GM12878 (cell line): ENCODE results near the gene CPNE4. TPM values are rescaled to one million over a fixed set of nuclear protein-coding genes. Genes with fewer than 3 reads are reported as not detected.

ENCODE experiments used
- ASH2L ChIP-seq: fragments of 300-600, 200-600 bp; sonication (generic); IDR thresholded peaks from 2 replicates; pipeline ENCODE4 v1.6.1; 2017; ENCODE audit warnings: low read depth, mild to moderate bottlenecking, borderline replicate concordance
- BCL11A ChIP-seq: IDR thresholded peaks from 2 replicates; pipeline ENCODE4 v1.6.1; 2011; ENCODE audit warnings: low read depth, low read length
- CEBPB ChIP-seq, 2 experiments: fragments of 150-350 bp in 1 of 2; IDR thresholded peaks; 2 replicates each; pipeline ENCODE4 v1.6.1; 2012 to 2014; ENCODE audit warnings: low read depth in 2 of 2, low read length in 2 of 2, borderline replicate concordance in 1 of 2, inconsistent platforms in 1 of 2
- CEBPZ ChIP-seq: fragments of 150-350 bp; IDR thresholded peaks from 2 replicates; pipeline ENCODE4 v1.6.1; 2016; ENCODE audit warnings: low read depth, low read length
- CREB1 ChIP-seq: IDR thresholded peaks from 2 replicates; pipeline ENCODE4 v1.6.1; 2012; ENCODE audit warnings: low read depth, mild to moderate bottlenecking, inconsistent platforms
- EP300 ChIP-seq, 2 experiments: fragments of 150-350 bp in 1 of 2; IDR thresholded peaks; 2 replicates each; pipeline ENCODE4 v1.6.1; 2011 to 2012; ENCODE audit warnings: low read depth in 2 of 2, low read length in 2 of 2, borderline replicate concordance in 1 of 2, improper control_type of control experiment in 1 of 2, inconsistent platforms in 1 of 2; ENCODE audit not compliant: control insufficient read depth in 1 of 2
- FOXM1 ChIP-seq: IDR thresholded peaks from 2 replicates; pipeline ENCODE4 v1.6.1; 2012; ENCODE audit warnings: low read depth, mild to moderate bottlenecking, inconsistent platforms, low read length, moderate library complexity
- IRF3 ChIP-seq: fragments of 450-650 bp; IDR thresholded peaks from 2 replicates; pipeline ENCODE4 v1.6.1; 2014; ENCODE audit warnings: mild to moderate bottlenecking
- MTA2 ChIP-seq: fragments of 450-650 bp; IDR thresholded peaks from 2 replicates; pipeline ENCODE4 v1.6.1; 2016; ENCODE audit warnings: low read depth, mild to moderate bottlenecking, moderate library complexity
- PML ChIP-seq: IDR thresholded peaks from 2 replicates; pipeline ENCODE4 v1.6.1; 2012; ENCODE audit warnings: low read length, inconsistent platforms
- RELB ChIP-seq: fragments of 450-650 bp; IDR thresholded peaks from 2 replicates; pipeline ENCODE4 v1.6.1; 2017; ENCODE audit warnings: low read depth, mild to moderate bottlenecking, moderate library complexity
- RFX5 ChIP-seq: IDR thresholded peaks from 2 replicates; pipeline ENCODE4 v1.6.1; 2011; ENCODE audit warnings: low read depth, low read length, improper control_type of control experiment
- TAF1 ChIP-seq: IDR thresholded peaks from 2 replicates; pipeline ENCODE4 v1.6.1; 2011; ENCODE audit warnings: mild to moderate bottlenecking, low read depth, low read length, borderline replicate concordance
- TARDBP ChIP-seq: IDR thresholded peaks from 2 replicates; pipeline ENCODE4 v1.6.1; 2016; ENCODE audit warnings: borderline replicate concordance
- TBL1XR1 ChIP-seq: IDR thresholded peaks from 2 replicates; pipeline ENCODE4 v1.6.1; 2012; ENCODE audit warnings: low read depth, low read length, improper control_type of control experiment
- USF2 ChIP-seq: IDR thresholded peaks from 2 replicates; pipeline ENCODE4 v1.6.1; 2011; ENCODE audit warnings: low read depth, low read length, improper control_type of control experiment, borderline replicate concordance
- YY1 ChIP-seq: IDR thresholded peaks from 2 replicates; pipeline ENCODE4 v1.6.1; 2011; ENCODE audit warnings: low read depth, mild to moderate bottlenecking, low read length
- polyA plus RNA-seq, 11 experiments: library from polyadenylated mRNA; depleted of rRNA in 4 of 11; unstranded in 6 of 11; stranded (reverse) in 5 of 11; fragments of >200 nt; fragmentation: Nextera tagmentation in 4 of 11; fragmentation: Illumina TruSeq in 1 of 11; extraction: Ambion mirVana in 4 of 11; extraction: Trizol in 1 of 11; gene quantifications; 1 replicate in 1 of 11; 2 replicates in 10 of 11; pipeline versions ENCODE4 v1.2.1 to v1.2.3, GENCODE V29; 2011 to 2016; ENCODE audit warnings: inconsistent platforms in 2 of 11, missing spikeins in 2 of 11, low read depth in 1 of 11
- total RNA-seq, 4 experiments: library from RNA; depleted of rRNA in 3 of 4; stranded (reverse); fragments of >200 nt in 3 of 4; fragmentation: Illumina TruSeq in 1 of 4; extraction: Trizol in 1 of 4; gene quantifications; 2 replicates each; pipeline versions ENCODE4 v1.2.1 to v1.2.3, GENCODE V29; 2013 to 2021
- TF ChIP-seq, protein P1 (sequence below): IDR thresholded peaks from 2 replicates; pipeline ENCODE4 v1.6.1; 2012; ENCODE audit warnings: low read depth, low read length, improper control_type of control experiment

CPNE4 gene
- total and polyA plus RNA-seq, 10 of the 15 experiments (the other 5 are each of a cell fraction or from before 2014, with no cell fraction given): 0.17 to 1.9 (median 0.48) TPM; not detected in 1

DNA sequence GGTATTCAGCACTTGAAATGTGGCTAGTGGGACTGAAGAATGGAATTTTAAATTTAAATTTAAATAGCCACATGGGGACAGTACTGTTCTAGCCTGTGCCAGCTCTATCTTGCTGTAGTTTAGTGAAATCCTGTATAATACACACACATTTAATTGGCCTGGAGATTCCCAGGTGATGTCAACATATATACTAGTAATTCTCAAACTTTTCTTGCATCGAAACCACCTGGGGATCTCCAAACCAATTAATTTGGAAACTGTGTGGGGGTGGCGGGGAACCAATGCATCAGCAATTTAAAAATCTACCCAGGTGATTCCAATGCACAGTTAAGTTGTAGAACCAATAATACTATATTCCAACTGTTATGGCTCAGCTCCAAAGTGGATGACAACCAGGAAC lies 303.1 kb downstream of the CPNE4 start (continued):
- no peak for TF ChIP-seq CEBPZ
- peak; percentile 74; the same call in 1 of the 2 replicates for TF ChIP-seq RELB
- TF ChIP-seq TAF1: no peak
- peak; percentile 90; the same call in 1 of the 2 replicates for TF ChIP-seq FOXM1
- no peak for TF ChIP-seq YY1
- peak; percentile 86 for TF ChIP-seq MTA2
- no peak for TF ChIP-seq PML
- no peak for TF ChIP-seq TBL1XR1
- TF ChIP-seq, protein P1, sequence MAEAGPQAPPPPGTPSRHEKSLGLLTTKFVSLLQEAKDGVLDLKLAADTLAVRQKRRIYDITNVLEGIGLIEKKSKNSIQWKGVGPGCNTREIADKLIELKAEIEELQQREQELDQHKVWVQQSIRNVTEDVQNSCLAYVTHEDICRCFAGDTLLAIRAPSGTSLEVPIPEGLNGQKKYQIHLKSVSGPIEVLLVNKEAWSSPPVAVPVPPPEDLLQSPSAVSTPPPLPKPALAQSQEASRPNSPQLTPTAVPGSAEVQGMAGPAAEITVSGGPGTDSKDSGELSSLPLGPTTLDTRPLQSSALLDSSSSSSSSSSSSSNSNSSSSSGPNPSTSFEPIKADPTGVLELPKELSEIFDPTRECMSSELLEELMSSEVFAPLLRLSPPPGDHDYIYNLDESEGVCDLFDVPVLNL: no peak
- 0 out of 4 replicates have a peak, but pooled peaks of 1 of the 2 experiments have one; percentile 43 for TF ChIP-seq CEBPB (IDR thresholded peaks at IDR 0.05; ENCODE audit: borderline replicate concordance in 1 of 2, low read depth in 2 of 2, low read length in 2 of 2)
- TF ChIP-seq TARDBP: no peak
- TF ChIP-seq USF2: no peak
- TF ChIP-seq BCL11A: peak; percentile 92
- TF ChIP-seq ASH2L: no peak
- TF ChIP-seq EP300 (IDR thresholded peaks at IDR 0.05; ENCODE audit: borderline replicate concordance in 1 of 2, control insufficient read depth in 1 of 2, low read depth in 2 of 2, low read length in 2 of 2): peak in 1 of 2 experiments; percentile 28; a peak in 1 of 4 replicates
- no peak for TF ChIP-seq IRF3
- TF ChIP-seq CREB1: peak; percentile 34; the same call in 1 of the 2 replicates
- TF ChIP-seq RFX5: no peak
